A673 (cell line): ENCODE results near the gene SNED1. TPM values are rescaled to one million over a fixed set of nuclear protein-coding genes. Genes with fewer than 3 reads are reported as not detected.
"Not testable (repeated sequence)": the region's sequence is repeated elsewhere in the genome, so short reads cannot be mapped to it uniquely, and the experiment has no call there.

Experiments
- BruUV-seq: library from RNA; stranded (reverse); fragments of 400-500 nt; replicated peaks from 2 replicates; lab custom pipeline; 2021; lab: Mats Ljungman, UMichigan
- CTCF ChIA-PET: fragments of 300-600 bp; sonication (Branson Sonifier 250); formaldehyde crosslinking; loops from one replicate; lab custom pipeline; 2022; ENCODE audit warnings: antibody characterized with exemption; lab: Charles Lee
- POLR2A ChIA-PET: fragments of 300-600 bp; sonication (Branson Sonifier 250); formaldehyde crosslinking; loops from one replicate; lab custom pipeline; 2022; ENCODE audit warnings: antibody characterized with exemption; ENCODE audit not compliant: low non-redundant PET; lab: Charles Lee
- DNase-seq: peaks from one replicate; pipeline ENCODE4 v3.0.0-alpha.2; 2015; ENCODE audit warnings: low spot score
- H3K27ac ChIP-seq: fragments of 200-600 bp; sonication (generic); 2 replicates; pipeline ENCODE4 v1.5.1; 2016; ENCODE audit warnings: mixed run types, low read depth, mild to moderate bottlenecking, mixed read lengths, antibody characterized with exemption, low read length; ENCODE audit not compliant: poor library complexity, severe bottlenecking
- H3K27me3 ChIP-seq: fragments of 200-600 bp; sonication (generic); replicated peaks from 2 replicates; pipeline ENCODE4 v1.6.1; 2017; ENCODE audit warnings: mixed run types, low read depth, mild to moderate bottlenecking, mixed read lengths, antibody characterized with exemption, low read length; ENCODE audit not compliant: insufficient read depth, poor library complexity
- H3K36me3 ChIP-seq: fragments of 200-600 bp; sonication (generic); 2 replicates; pipeline ENCODE4 v1.6.1; 2016; ENCODE audit warnings: mixed run types, mild to moderate bottlenecking, mixed read lengths, antibody characterized with exemption, low read length; ENCODE audit not compliant: insufficient read depth, poor library complexity, severe bottlenecking
- H3K4me1 ChIP-seq: fragments of 200-600 bp; sonication (generic); 2 replicates; pipeline ENCODE4 v1.6.1; 2017; ENCODE audit warnings: mixed run types, mild to moderate bottlenecking, mixed read lengths, antibody characterized with exemption, low read length; ENCODE audit not compliant: insufficient read depth, poor library complexity, severe bottlenecking
- H3K4me3 ChIP-seq: fragments of 200-600 bp; sonication (generic); 2 replicates; pipeline ENCODE4 v1.5.1; 2016; ENCODE audit warnings: low read depth, mixed run types, mild to moderate bottlenecking, mixed read lengths, low read length; ENCODE audit not compliant: poor library complexity, severe bottlenecking
- H3K9me3 ChIP-seq: fragments of 200-600 bp; sonication (generic); 2 replicates; pipeline ENCODE4 v1.6.1; 2016; ENCODE audit warnings: mixed run types, low read depth, mild to moderate bottlenecking, mixed read lengths, antibody characterized with exemption, low read length; ENCODE audit not compliant: poor library complexity, severe bottlenecking
- CTCF ChIP-seq: fragments of 300-800, 200-600 bp; sonication (generic); conservative IDR thresholded peaks from 2 replicates; pipeline ENCODE4 v1.5.1; 2017; ENCODE audit warnings: low read depth, mild to moderate bottlenecking, antibody characterized with exemption, low read length, moderate library complexity, mixed read lengths
- EZH2 ChIP-seq: fragments of 200-600 bp; sonication (generic); IDR thresholded peaks from 2 replicates; pipeline ENCODE4 v1.6.1; 2017; ENCODE audit warnings: borderline replicate concordance, low read depth, mild to moderate bottlenecking, mixed read lengths, antibody characterized with exemption, low read length; ENCODE audit not compliant: poor library complexity, severe bottlenecking
- intact Hi-C: fragments of 100-400 bp; cut with micrococcal nuclease; formaldehyde crosslinking; loops from one replicate; pipeline ENCODE4 v1.10.0; 2022; ENCODE audit not compliant: unreplicated experiment
- total RNA-seq: library from RNA; stranded (reverse); gene quantifications from 2 replicates; pipeline ENCODE4 v1.2.3, GENCODE V29; 2021

SNED1 gene
- total RNA-seq, 1 experiment from 2014 or later = 3.0 TPM

- Histone ChIP-seq H3K4me3 (no peak overlapping the region), H3K36me3 (no peaks in the 10 kb centered on the region), H3K27me3 (no peaks in the 10 kb centered on the region), H3K27ac (no peak overlapping the region), H3K9me3 (no peaks in the 10 kb centered on the region), H3K4me1 (peaks cover 16% of the 10 kb centered on the region)
- intact Hi-C loops = no loop called here
- no peak for DNase-seq
- ChIA-PET POLR2A (interaction anchor here (0.6 kb wide), 1 partner anchor 344 kb away, joined by 5 read pairs; no protein-coding TSS in a partner anchor), CTCF (no interaction called here)
- TF ChIP-seq EZH2 (no peak), CTCF (no peak)
- no TSS peak for BruUV-seq
Measured at GRCh38 chr2:240974771-240975572, 23.4 kb upstream of the SNED1 start.

GRCh38 chr2:240975903-240976302 is 22.5 kb upstream of the SNED1 start:
- intact Hi-C loops = not testable (repeated sequence)

GRCh38 chr2:240981280-240981679 is 17.1 kb upstream of the SNED1 start:
- no TSS peak for BruUV-seq
- intact Hi-C loops = no loop called here
- Histone ChIP-seq H3K27ac (no peak overlapping the region), H3K36me3 (no peaks in the 10 kb centered on the region), H3K4me3 (no peak overlapping the region), H3K9me3 (no peaks in the 10 kb centered on the region), H3K27me3 (no peaks in the 10 kb centered on the region), H3K4me1 (peaks cover 10% of the 10 kb centered on the region)
- peak; percentile 39 for DNase-seq
- POLR2A ChIA-PET = interaction anchor here (0.6 kb wide), 2 partner anchors 16 to 526 kb away, joined by 3 read pairs; no protein-coding TSS in a partner anchor
- CTCF ChIA-PET = interaction anchor here (0.6 kb wide), 1 partner anchor 28 kb away, joined by 3 read pairs; no protein-coding TSS in a partner anchor
- no peak for TF ChIP-seq CTCF

More at GRCh38 chr2:240975903-240976302, 22.5 kb upstream of the SNED1 start:
- H3K4me3 ChIP-seq, CTCF ChIA-PET, DNase-seq, H3K27me3 ChIP-seq, H3K27ac ChIP-seq, BruUV-seq, H3K36me3 ChIP-seq, H3K9me3 ChIP-seq, POLR2A ChIA-PET: not testable (repeated sequence)
- H3K4me1 ChIP-seq = peaks cover 16% of the 10 kb centered on the region
